ENCODE results near the gene CX3CL1.

GRCh38 chr16:57352636-57353047 is 19.6 kb upstream of the CX3CL1 start:
- TF ChIP-seq CTCF (conservative IDR thresholded peaks at IDR 0.05 in 1 of 2, IDR thresholded peaks at IDR 0.05 in 1 of 2; ENCODE audit: extremely low read depth in 1 of 2, insufficient read depth in 1 of 2, low read depth in 1 of 2, low read length in 2 of 2) (no peak), EZH2 (IDR thresholded peaks at IDR 0.05; ENCODE audit: borderline replicate concordance, low read length) (no peak)
